Chondrocyte (in vitro differentiated cells): ENCODE data around the gene XPO1. TPM values are rescaled to one million over a fixed set of nuclear protein-coding genes. Genes with fewer than 3 reads are reported as not detected.
"Not testable (repeated sequence)": the region's sequence is repeated elsewhere in the genome, so short reads cannot be mapped to it uniquely, and the experiment has no call there.

Experiments
- DNase-seq: peaks from one replicate; pipeline ENCODE4 v3.0.0; 2021; ENCODE audit warnings: mixed read lengths, low spot score
- H3K27ac Mint-ChIP-seq: one replicate; pipeline ENCODE4 v1.8.0; 2021; ENCODE audit warnings: mild to moderate bottlenecking, moderate library complexity, mixed read lengths; ENCODE audit not compliant: unreplicated experiment
- H3K27me3 Mint-ChIP-seq: 2 replicates; pipeline ENCODE4 v1.8.0; 2021; ENCODE audit warnings: low read depth, mixed read lengths
- H3K36me3 Mint-ChIP-seq: 2 replicates; pipeline ENCODE4 v1.8.0; 2021; ENCODE audit warnings: low read depth, mixed read lengths
- H3K4me1 Mint-ChIP-seq: 2 replicates; pipeline ENCODE4 v1.8.0; 2021; ENCODE audit warnings: low read depth, mild to moderate bottlenecking, mixed read lengths
- H3K4me3 Mint-ChIP-seq: one replicate; pipeline ENCODE4 v1.8.0; 2021; ENCODE audit warnings: mild to moderate bottlenecking, moderate library complexity, mixed read lengths; ENCODE audit not compliant: unreplicated experiment
- H3K9me3 Mint-ChIP-seq: 2 replicates; pipeline ENCODE4 v1.8.0; 2021; ENCODE audit warnings: low read depth, mixed read lengths
- long read RNA-seq: library from polyadenylated mRNA; stranded (forward); transcript quantifications from one replicate; pipeline ENCODE4 v2.0.0, GENCODE V29; 2021
- total RNA-seq: library from RNA; stranded (reverse); gene quantifications from 3 replicates; pipeline ENCODE4 v1.2.1, GENCODE V29; 2021
- TF ChIP-seq, protein P1 (sequence below): fragments of 200-600 bp; sonication (generic); IDR thresholded peaks from 2 replicates; pipeline ENCODE4 v1.5.0; 2021; ENCODE audit warnings: antibody characterized with exemption, mild to moderate bottlenecking, moderate library complexity

XPO1 gene, protein sequence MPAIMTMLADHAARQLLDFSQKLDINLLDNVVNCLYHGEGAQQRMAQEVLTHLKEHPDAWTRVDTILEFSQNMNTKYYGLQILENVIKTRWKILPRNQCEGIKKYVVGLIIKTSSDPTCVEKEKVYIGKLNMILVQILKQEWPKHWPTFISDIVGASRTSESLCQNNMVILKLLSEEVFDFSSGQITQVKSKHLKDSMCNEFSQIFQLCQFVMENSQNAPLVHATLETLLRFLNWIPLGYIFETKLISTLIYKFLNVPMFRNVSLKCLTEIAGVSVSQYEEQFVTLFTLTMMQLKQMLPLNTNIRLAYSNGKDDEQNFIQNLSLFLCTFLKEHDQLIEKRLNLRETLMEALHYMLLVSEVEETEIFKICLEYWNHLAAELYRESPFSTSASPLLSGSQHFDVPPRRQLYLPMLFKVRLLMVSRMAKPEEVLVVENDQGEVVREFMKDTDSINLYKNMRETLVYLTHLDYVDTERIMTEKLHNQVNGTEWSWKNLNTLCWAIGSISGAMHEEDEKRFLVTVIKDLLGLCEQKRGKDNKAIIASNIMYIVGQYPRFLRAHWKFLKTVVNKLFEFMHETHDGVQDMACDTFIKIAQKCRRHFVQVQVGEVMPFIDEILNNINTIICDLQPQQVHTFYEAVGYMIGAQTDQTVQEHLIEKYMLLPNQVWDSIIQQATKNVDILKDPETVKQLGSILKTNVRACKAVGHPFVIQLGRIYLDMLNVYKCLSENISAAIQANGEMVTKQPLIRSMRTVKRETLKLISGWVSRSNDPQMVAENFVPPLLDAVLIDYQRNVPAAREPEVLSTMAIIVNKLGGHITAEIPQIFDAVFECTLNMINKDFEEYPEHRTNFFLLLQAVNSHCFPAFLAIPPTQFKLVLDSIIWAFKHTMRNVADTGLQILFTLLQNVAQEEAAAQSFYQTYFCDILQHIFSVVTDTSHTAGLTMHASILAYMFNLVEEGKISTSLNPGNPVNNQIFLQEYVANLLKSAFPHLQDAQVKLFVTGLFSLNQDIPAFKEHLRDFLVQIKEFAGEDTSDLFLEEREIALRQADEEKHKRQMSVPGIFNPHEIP (N-terminal part only)
- total RNA-seq, result 89.8 to 121 TPM (median 93.0 TPM) in 3 replicates
- long read RNA-seq, full-length matches to known transcripts, result 26 of 43 reads
- long read RNA-seq, partial matches to known transcripts, result 10 of 43 reads
- long read RNA-seq, other reads (novel, unspliced or antisense), result 7 of 43 reads

DNA sequence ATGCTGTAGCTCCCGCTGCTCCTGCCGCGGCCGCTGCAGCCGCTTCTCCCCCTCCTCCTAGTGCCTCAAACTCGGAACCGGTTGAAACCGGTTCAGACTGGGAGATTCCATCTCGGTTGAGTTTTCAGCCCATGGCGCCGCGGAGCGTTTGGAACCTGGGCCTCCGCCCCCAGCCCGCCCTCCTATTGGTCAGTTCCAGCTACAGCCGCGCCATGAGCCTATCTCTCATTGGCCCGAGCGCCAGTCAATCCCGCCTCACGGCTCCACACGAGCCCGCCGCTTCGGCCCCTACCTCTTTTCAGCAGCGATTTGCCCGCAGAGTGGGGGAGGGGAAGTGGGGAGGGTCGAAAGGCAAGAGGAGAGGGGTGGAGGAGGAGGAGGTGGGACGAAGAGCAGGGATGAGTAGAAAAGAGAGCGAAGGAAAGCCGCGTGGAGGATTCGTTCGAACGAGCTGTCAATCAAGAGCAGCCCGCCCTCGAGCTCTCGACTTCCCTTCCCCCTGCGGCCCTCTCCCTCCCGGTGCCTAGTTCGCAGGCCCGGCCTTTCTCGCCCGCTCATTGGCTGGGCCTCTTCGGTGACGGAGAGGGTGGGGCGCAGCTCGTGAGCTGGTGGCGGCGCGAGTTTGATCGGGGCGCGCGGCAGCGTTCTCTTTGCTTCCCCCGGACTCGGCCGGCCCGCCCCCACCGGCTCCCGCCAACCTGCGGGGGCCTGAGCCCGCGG is at the start of gene XPO1:
TSS of gene XPO1 (minus strand) at position 157 of the 720 bp plus-strand sequence. CDS start 4,459 bp downstream, outside the sequence.
- Mint-ChIP-seq H3K27ac (peak within 1 kb of the TSS; percentile 100), H3K9me3 (no peaks in the 10 kb centered on the region), H3K36me3 (peaks cover 3% of the 10 kb centered on the region), H3K4me1 (peaks cover 29% of the 10 kb centered on the region), H3K4me3 (peak within 1 kb of the TSS; percentile 87), H3K27me3 (no peaks in the 10 kb centered on the region)
- TF ChIP-seq, protein P1, sequence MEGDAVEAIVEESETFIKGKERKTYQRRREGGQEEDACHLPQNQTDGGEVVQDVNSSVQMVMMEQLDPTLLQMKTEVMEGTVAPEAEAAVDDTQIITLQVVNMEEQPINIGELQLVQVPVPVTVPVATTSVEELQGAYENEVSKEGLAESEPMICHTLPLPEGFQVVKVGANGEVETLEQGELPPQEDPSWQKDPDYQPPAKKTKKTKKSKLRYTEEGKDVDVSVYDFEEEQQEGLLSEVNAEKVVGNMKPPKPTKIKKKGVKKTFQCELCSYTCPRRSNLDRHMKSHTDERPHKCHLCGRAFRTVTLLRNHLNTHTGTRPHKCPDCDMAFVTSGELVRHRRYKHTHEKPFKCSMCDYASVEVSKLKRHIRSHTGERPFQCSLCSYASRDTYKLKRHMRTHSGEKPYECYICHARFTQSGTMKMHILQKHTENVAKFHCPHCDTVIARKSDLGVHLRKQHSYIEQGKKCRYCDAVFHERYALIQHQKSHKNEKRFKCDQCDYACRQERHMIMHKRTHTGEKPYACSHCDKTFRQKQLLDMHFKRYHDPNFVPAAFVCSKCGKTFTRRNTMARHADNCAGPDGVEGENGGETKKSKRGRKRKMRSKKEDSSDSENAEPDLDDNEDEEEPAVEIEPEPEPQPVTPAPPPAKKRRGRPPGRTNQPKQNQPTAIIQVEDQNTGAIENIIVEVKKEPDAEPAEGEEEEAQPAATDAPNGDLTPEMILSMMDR, result no peak
- peak; percentile 100 for DNase-seq

DNA sequence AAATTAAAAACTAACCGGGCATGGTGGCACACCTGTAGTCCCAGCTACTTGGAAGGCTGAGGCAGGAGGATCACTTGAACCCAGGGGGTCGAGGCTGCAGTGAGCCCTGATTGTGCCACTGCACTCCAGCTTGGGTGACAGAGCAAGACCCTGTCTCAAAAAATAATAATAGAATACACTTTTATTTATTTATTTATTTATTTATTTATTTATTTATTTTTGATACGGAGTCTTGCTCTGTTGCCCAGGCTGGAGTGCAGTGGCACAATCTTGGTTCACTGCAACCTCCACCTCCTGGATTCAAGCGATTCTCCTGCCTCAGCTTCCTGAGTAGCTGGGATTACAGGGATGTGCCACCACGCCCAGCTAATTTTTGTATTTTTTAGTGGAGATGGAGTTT is 48.8 kb upstream of the XPO1 start:
- DNase-seq, H3K27me3 Mint-ChIP-seq, H3K9me3 Mint-ChIP-seq, H3K27ac Mint-ChIP-seq, H3K4me1 Mint-ChIP-seq, H3K4me3 Mint-ChIP-seq, H3K36me3 Mint-ChIP-seq: not testable (repeated sequence)

DNA sequence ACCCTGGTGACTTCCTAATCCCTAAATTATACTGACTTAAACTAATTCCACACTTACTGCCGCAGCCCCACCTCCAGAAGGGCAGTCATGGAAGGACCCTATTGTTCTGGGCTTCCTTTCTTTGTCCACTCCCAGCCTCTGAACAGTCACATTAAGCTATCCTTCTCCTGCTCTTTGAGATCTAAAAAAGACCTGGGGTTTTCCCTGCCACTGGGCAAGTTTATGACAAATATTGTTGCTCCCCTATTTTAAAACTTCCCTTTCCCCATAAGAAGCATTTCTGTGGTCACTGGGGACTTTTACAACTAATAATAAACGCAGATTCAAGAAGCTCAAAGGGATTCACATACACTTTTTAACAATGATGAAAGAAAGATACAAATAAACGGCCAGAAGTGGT is 47.2 kb upstream of the XPO1 start:
- H3K4me1 Mint-ChIP-seq, result no peaks in the 10 kb centered on the region
- DNase-seq, result no peak
- H3K27ac Mint-ChIP-seq, result no peak overlapping the region
- no peak overlapping the region for H3K4me3 Mint-ChIP-seq
- H3K36me3 Mint-ChIP-seq, result no peaks in the 10 kb centered on the region
- H3K9me3 Mint-ChIP-seq, result no peaks in the 10 kb centered on the region
- TF ChIP-seq, protein P1, result no peak
- no peaks in the 10 kb centered on the region for H3K27me3 Mint-ChIP-seq

DNA sequence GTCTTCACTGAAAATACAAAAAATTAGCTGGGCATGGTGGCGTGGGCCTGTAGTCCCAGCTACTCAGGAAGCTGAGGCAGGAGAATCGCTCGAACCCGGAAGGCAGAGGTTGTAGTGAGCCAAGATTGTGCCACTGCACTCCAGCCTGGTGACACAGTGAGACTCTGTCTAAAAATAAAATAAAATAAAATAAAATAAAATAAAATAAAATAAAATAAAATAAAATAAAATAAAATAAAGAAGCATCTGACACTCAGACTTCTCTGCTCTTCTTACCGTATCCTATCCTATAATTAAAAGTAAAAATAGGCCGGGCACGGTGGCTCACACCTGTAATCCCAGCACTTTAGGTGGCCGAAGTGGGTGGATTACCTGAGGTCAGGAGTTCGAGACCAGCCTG is 46.2 kb upstream of the XPO1 start:
- not testable (repeated sequence) for H3K4me1 Mint-ChIP-seq, DNase-seq, H3K4me3 Mint-ChIP-seq, H3K36me3 Mint-ChIP-seq, H3K27me3 Mint-ChIP-seq, H3K9me3 Mint-ChIP-seq, H3K27ac Mint-ChIP-seq

DNA sequence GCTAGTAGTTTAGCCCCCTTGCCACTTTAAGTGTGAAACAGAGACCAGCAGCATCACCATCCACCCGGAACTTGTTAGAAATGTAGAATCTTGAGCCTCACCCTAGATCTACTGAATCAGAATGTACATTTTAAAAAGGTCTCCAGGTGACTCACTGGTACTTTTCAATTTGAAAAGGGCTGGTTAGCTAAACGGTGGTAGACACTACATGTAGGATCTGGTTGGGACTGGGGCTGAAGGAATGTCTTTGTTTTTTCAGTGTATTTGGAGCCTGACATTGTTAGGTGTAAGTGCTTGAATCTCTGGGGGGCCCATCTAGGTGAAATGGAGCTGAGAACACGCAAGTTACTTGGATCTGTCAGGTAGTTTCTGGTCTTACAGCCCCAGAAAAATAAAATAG is 44.0 kb upstream of the XPO1 start:
- H3K4me3 Mint-ChIP-seq, result no peak overlapping the region
- no peaks in the 10 kb centered on the region for H3K36me3 Mint-ChIP-seq
- H3K27me3 Mint-ChIP-seq, result no peaks in the 10 kb centered on the region
- no peaks in the 10 kb centered on the region for H3K9me3 Mint-ChIP-seq
- H3K27ac Mint-ChIP-seq, result no peak overlapping the region
- DNase-seq, result no peak
- TF ChIP-seq, protein P1, result no peak
- no peaks in the 10 kb centered on the region for H3K4me1 Mint-ChIP-seq
